Endodermal cell (in vitro differentiated cells): ENCODE data around the gene ELAVL3. TPM values are rescaled to one million over a fixed set of nuclear protein-coding genes. Genes with fewer than 3 reads are reported as not detected.
"Not testable (repeated sequence)": the region's sequence is repeated elsewhere in the genome, so short reads cannot be mapped to it uniquely, and the experiment has no call there.

Experiments
- DNase-seq: peaks from one replicate; pipeline ENCODE4 v3.0.0-alpha.2; 2017
- H3K27ac ChIP-seq: 2 replicates; pipeline ENCODE4 v1.5.1; 2013; ENCODE audit warnings: mild to moderate bottlenecking, low read depth, low read length, moderate library complexity
- H3K27me3 ChIP-seq: 2 replicates; pipeline ENCODE4 v1.6.1; 2013; ENCODE audit warnings: mild to moderate bottlenecking, low read length, moderate library complexity; ENCODE audit not compliant: insufficient read depth, control insufficient read depth, poor library complexity, severe bottlenecking
- H3K36me3 ChIP-seq: 2 replicates; pipeline ENCODE4 v1.7.0; 2013; ENCODE audit warnings: mild to moderate bottlenecking, low read length, moderate library complexity; ENCODE audit not compliant: control insufficient read depth, insufficient read depth
- H3K4me1 ChIP-seq: one replicate; pipeline ENCODE4 v1.7.0; 2013; ENCODE audit warnings: low read length; ENCODE audit not compliant: control insufficient read depth, insufficient read depth
- H3K4me3 ChIP-seq: 2 replicates; pipeline ENCODE4 v1.5.1; 2013; ENCODE audit warnings: mild to moderate bottlenecking, low read length, moderate library complexity
- H3K9ac ChIP-seq: 2 replicates; pipeline ENCODE4 v1.6.1; 2013; ENCODE audit warnings: mild to moderate bottlenecking, low read length, moderate library complexity; ENCODE audit not compliant: poor library complexity, severe bottlenecking; ENCODE audit errors: extremely low read depth
- H3K9me3 ChIP-seq: 2 replicates; pipeline ENCODE4 v1.6.1; 2013; ENCODE audit warnings: mild to moderate bottlenecking, low read length, moderate library complexity; ENCODE audit not compliant: control insufficient read depth
- H3K27ac Mint-ChIP-seq: 2 replicates; pipeline ENCODE4 v1.8.0; 2020; ENCODE audit warnings: mixed read lengths
- H3K27me3 Mint-ChIP-seq: 2 replicates; pipeline ENCODE4 v1.8.0; 2021; ENCODE audit warnings: mild to moderate bottlenecking, mixed read lengths; ENCODE audit not compliant: insufficient read depth
- H3K36me3 Mint-ChIP-seq: 2 replicates; pipeline ENCODE4 v1.8.0; 2020; ENCODE audit warnings: low read depth, mixed read lengths
- H3K4me1 Mint-ChIP-seq: 2 replicates; pipeline ENCODE4 v1.8.0; 2020; ENCODE audit warnings: mixed read lengths
- H3K4me3 Mint-ChIP-seq: 2 replicates; pipeline ENCODE4 v1.8.0; 2020; ENCODE audit warnings: mild to moderate bottlenecking, moderate library complexity, mixed read lengths
- H3K9me3 Mint-ChIP-seq: 2 replicates; pipeline ENCODE4 v1.8.0; 2020; ENCODE audit warnings: mild to moderate bottlenecking, mixed read lengths
- WGBS, 2 experiments: methylation state at CpG; one replicate each; pipeline versions ENCODE4 v1.1.5 to v1.1.7; 2013; ENCODE audit warnings: missing lambda C conversion rate in 2 of 2, mixed read lengths in 1 of 2; ENCODE audit not compliant: insufficient coverage in 1 of 2, insufficient read length in 1 of 2; 5-methylcytosine and 5-hydroxymethylcytosine counted together
- total RNA-seq, 2 donors: library from RNA; stranded (reverse); fragmentation: NEBNext Ultra II Directional in 1 of 2; extraction: Animal tissue kit (Norgen Biotek cat#: 25700) in 1 of 2; gene quantifications; 2 replicates in 1 of 2; 3 replicates in 1 of 2; pipeline ENCODE4 v1.2.1, GENCODE V29; 2021
- TF ChIP-seq, protein P1 (sequence below): fragments of 200-600 bp; sonication (generic); conservative IDR thresholded peaks from 2 replicates; pipeline ENCODE4 v1.5.0; 2021; ENCODE audit warnings: antibody characterized with exemption, mild to moderate bottlenecking

The ELAVL3 gene
- total RNA-seq, 2 donors from 2014 or later = 0.55 TPM; not detected in 1

DNA sequence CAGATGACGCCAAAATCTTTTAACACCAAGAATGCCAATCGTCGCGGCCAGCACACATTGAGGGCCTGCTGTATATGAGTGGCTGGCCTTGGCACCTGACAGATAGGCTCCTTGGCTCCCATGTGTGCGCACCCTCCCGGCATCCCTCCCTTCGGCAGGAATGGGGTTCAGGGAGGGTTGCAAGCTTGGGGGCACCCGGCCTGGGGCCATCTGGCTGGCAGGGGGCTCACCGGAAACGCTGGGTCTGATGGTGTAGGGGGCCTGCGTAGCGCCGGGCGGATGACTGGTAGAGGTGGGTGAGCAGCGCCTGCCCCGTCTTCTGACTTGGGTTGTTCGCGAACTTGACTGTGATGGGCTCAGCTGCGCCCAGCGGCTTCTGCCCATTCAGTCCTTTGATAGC is 23.0 kb downstream of the ELAVL3 start:
- H3K27me3 Mint-ChIP-seq = no peaks in the 10 kb centered on the region
- no peak overlapping the region for H3K9ac ChIP-seq
- TF ChIP-seq, protein P1, sequence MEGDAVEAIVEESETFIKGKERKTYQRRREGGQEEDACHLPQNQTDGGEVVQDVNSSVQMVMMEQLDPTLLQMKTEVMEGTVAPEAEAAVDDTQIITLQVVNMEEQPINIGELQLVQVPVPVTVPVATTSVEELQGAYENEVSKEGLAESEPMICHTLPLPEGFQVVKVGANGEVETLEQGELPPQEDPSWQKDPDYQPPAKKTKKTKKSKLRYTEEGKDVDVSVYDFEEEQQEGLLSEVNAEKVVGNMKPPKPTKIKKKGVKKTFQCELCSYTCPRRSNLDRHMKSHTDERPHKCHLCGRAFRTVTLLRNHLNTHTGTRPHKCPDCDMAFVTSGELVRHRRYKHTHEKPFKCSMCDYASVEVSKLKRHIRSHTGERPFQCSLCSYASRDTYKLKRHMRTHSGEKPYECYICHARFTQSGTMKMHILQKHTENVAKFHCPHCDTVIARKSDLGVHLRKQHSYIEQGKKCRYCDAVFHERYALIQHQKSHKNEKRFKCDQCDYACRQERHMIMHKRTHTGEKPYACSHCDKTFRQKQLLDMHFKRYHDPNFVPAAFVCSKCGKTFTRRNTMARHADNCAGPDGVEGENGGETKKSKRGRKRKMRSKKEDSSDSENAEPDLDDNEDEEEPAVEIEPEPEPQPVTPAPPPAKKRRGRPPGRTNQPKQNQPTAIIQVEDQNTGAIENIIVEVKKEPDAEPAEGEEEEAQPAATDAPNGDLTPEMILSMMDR = no peak
- no peaks in the 10 kb centered on the region for H3K9me3 ChIP-seq
- H3K27ac Mint-ChIP-seq = no peak overlapping the region
- H3K4me3 Mint-ChIP-seq = no peak overlapping the region
- H3K27ac ChIP-seq = no peak overlapping the region
- H3K4me1 ChIP-seq = no peaks in the 10 kb centered on the region
- no peak overlapping the region for H3K4me3 ChIP-seq
- DNase-seq = no peak
- WGBS, 2 experiments = 93 to 96% methylated on average over 13 to 20 of the region's 20 CpGs
- no peaks in the 10 kb centered on the region for H3K36me3 ChIP-seq
- H3K9me3 Mint-ChIP-seq = no peaks in the 10 kb centered on the region
- H3K4me1 Mint-ChIP-seq = no peaks in the 10 kb centered on the region
- no peaks in the 10 kb centered on the region for H3K27me3 ChIP-seq
- H3K36me3 Mint-ChIP-seq = no peaks in the 10 kb centered on the region

DNA sequence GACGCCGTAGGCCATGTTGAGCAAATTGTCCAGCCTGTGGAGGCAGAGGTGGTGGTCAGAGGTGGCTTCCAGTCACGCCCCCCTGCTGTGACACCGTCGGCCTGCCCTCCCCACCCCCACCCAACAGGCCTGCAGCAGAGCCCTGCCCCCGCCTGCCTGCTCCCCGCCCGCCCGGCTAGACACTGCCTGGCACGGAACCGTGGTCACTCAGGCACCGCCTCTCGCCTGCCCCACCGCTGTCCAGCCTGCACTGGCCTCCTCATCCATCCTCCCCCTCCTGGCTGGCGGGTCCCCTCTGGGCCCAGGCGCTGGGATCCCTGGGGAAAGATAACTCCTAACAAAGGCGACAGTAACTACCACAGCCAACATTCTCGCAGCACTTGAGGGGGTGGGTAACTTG is 23.7 kb downstream of the ELAVL3 start:
- peaks cover 4% of the 10 kb centered on the region for H3K4me1 Mint-ChIP-seq
- no peaks in the 10 kb centered on the region for H3K9me3 Mint-ChIP-seq
- Histone ChIP-seq H3K36me3 (no peaks in the 10 kb centered on the region), H3K4me3 (no peak overlapping the region), H3K9me3 (no peaks in the 10 kb centered on the region), H3K27me3 (no peaks in the 10 kb centered on the region), H3K4me1 (no peaks in the 10 kb centered on the region), H3K27ac (no peak overlapping the region), H3K9ac (no peak overlapping the region)
- H3K27me3 Mint-ChIP-seq = no peaks in the 10 kb centered on the region
- 55 to 70% methylated on average over 6 to 18 of the region's 18 CpGs for WGBS, 2 experiments
- DNase-seq = peak; percentile 60
- no peak overlapping the region for H3K4me3 Mint-ChIP-seq
- H3K27ac Mint-ChIP-seq = no peak overlapping the region
- H3K36me3 Mint-ChIP-seq = no peaks in the 10 kb centered on the region
- TF ChIP-seq, protein P1 = no peak

DNA sequence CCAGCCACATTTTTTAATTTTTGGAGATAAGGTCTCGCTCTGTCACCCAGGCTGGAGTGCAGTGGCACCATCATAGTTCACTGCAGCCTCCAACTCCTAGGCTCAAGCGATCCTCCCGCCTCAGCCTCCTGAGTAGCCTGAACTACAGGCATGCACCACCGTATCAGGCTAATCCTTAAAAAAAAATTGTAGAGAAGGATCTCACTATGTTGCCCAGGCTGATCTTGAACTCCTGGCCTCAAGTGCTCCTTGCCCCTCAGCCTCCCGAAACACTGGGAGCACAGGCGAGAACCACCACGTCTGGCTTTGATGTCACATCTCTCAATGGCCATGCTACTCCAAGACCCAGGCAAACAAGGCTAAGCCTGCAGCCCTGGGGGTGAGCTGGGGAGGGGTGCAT is 24.2 kb downstream of the ELAVL3 start:
- no peaks in the 10 kb centered on the region for H3K4me1 ChIP-seq

DNA sequence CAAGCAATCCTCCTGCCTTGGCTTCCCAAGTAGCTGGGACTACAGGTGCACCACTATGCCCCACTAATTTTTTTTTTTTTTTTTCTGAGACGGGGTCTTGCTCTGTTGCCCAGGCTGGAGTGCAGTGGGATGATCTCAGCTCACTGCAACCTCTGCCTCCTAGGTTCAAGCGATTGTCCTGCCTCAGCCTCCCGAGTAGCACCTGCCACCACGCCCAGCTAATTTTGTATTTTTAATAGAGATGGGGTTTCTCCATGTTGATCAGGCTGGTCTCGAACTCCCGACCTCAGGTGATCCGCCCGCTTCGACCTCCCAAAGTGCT is 25.7 kb downstream of the ELAVL3 start:
- H3K9me3 ChIP-seq, H3K27ac ChIP-seq, H3K27me3 Mint-ChIP-seq, H3K36me3 Mint-ChIP-seq, H3K4me1 Mint-ChIP-seq, H3K4me3 ChIP-seq, H3K36me3 ChIP-seq, H3K4me3 Mint-ChIP-seq, H3K27ac Mint-ChIP-seq, H3K9ac ChIP-seq, H3K27me3 ChIP-seq, H3K9me3 Mint-ChIP-seq, DNase-seq, H3K4me1 ChIP-seq: not testable (repeated sequence)
- 97 to 100% methylated on average over 7 to 9 of the region's 9 CpGs for WGBS, 2 experiments

More for the DNA sequence above, 24.2 kb downstream of the ELAVL3 start:
- Histone ChIP-seq H3K27ac (no peak overlapping the region), H3K9ac (no peak overlapping the region), H3K9me3 (no peaks in the 10 kb centered on the region), H3K36me3 (no peaks in the 10 kb centered on the region), H3K27me3 (no peaks in the 10 kb centered on the region), H3K4me3 (no peak overlapping the region)
- WGBS, 2 experiments = 80 to 90% methylated on average over 7 of the region's 7 CpGs
- H3K27me3 Mint-ChIP-seq = no peaks in the 10 kb centered on the region
- H3K4me1 Mint-ChIP-seq = peaks cover 4% of the 10 kb centered on the region
- no peaks in the 10 kb centered on the region for H3K9me3 Mint-ChIP-seq
- no peak for DNase-seq
- H3K36me3 Mint-ChIP-seq = no peaks in the 10 kb centered on the region
- H3K4me3 Mint-ChIP-seq = no peak overlapping the region
- no peak overlapping the region for H3K27ac Mint-ChIP-seq
- TF ChIP-seq, protein P1 = no peak
